GM23338 (cell line): ENCODE results near the gene GLB1L. TPM values are rescaled to one million over a fixed set of nuclear protein-coding genes. Genes with fewer than 3 reads are reported as not detected.

ENCODE experiments used
- ATAC-seq: fragments of 200-7000 bp; cut with Tn5 transposase; 3 replicates; pipeline ENCODE4 v1.9.1; 2020
- DNase-seq: peaks from one replicate; pipeline ENCODE4 v3.0.0-alpha.2; 2015; ENCODE audit warnings: low spot score
- H2AFZ ChIP-seq: fragments of 200-600 bp; sonication (generic); 2 replicates; pipeline ENCODE4 v1.8.0; 2016; ENCODE audit warnings: antibody characterized with exemption, mild to moderate bottlenecking, moderate library complexity
- H3F3A ChIP-seq: fragments of 200-600 bp; sonication (generic); replicated peaks from 2 replicates; pipeline ENCODE4 v1.8.0; 2017; ENCODE audit warnings: antibody characterized with exemption, mixed run types, low read depth
- H3K27ac ChIP-seq: fragments of 200-600 bp; sonication (generic); 2 replicates; pipeline ENCODE4 v1.6.1; 2016; ENCODE audit warnings: low read depth
- H3K27me3 ChIP-seq: fragments of 200-600 bp; sonication (generic); 2 replicates; pipeline ENCODE4 v1.8.0; 2016; ENCODE audit warnings: mild to moderate bottlenecking, mixed run types, moderate library complexity; ENCODE audit not compliant: insufficient read depth
- H3K36me3 ChIP-seq: fragments of 200-600 bp; sonication (generic); 2 replicates; pipeline ENCODE4 v1.8.0; 2016; ENCODE audit warnings: mild to moderate bottlenecking; ENCODE audit not compliant: insufficient read depth
- H3K4me1 ChIP-seq: fragments of 200-600 bp; sonication (generic); 2 replicates; pipeline ENCODE4 v1.8.0; 2016; ENCODE audit warnings: mild to moderate bottlenecking, moderate library complexity; ENCODE audit not compliant: insufficient read depth
- H3K4me2 ChIP-seq: fragments of 200-600 bp; sonication (generic); 2 replicates; pipeline ENCODE4 v1.7.1; 2017; ENCODE audit warnings: mixed run types
- H3K4me3 ChIP-seq: fragments of 200-600 bp; sonication (generic); 2 replicates; pipeline ENCODE4 v1.6.1; 2016; ENCODE audit warnings: mixed run types
- H3K79me2 ChIP-seq: fragments of 200-600 bp; sonication (generic); replicated peaks from 2 replicates; pipeline ENCODE4 v1.8.0; 2017; ENCODE audit warnings: mild to moderate bottlenecking; ENCODE audit not compliant: insufficient read depth
- H3K9me2 ChIP-seq: fragments of 200-600 bp; sonication (generic); 2 replicates; pipeline ENCODE4 v1.8.0; 2017; ENCODE audit not compliant: insufficient read depth
- H4K20me1 ChIP-seq: fragments of 200-600 bp; sonication (generic); replicated peaks from 2 replicates; pipeline ENCODE4 v1.8.0; 2017; ENCODE audit warnings: mild to moderate bottlenecking; ENCODE audit not compliant: insufficient read depth
- H3K27ac Mint-ChIP-seq: 2 replicates; pipeline ENCODE4 v1.8.0; 2020; ENCODE audit warnings: inconsistent platforms, mild to moderate bottlenecking, moderate library complexity, mixed read lengths
- H3K27me3 Mint-ChIP-seq: 3 replicates; pipeline ENCODE4 v1.8.0; 2022; ENCODE audit warnings: low read depth, mild to moderate bottlenecking, moderate library complexity, mixed read lengths, inconsistent platforms; ENCODE audit not compliant: insufficient read depth, poor library complexity
- H3K36me3 Mint-ChIP-seq: 3 replicates; pipeline ENCODE4 v1.8.0; 2021; ENCODE audit warnings: low read depth, mild to moderate bottlenecking, inconsistent platforms, moderate library complexity, mixed read lengths
- H3K4me1 Mint-ChIP-seq: 3 replicates; pipeline ENCODE4 v1.8.0; 2020; ENCODE audit warnings: mild to moderate bottlenecking, inconsistent platforms, mixed read lengths
- H3K4me3 Mint-ChIP-seq: 3 replicates; pipeline ENCODE4 v1.8.0; 2021; ENCODE audit warnings: moderate library complexity, mild to moderate bottlenecking, inconsistent platforms, mixed read lengths
- H3K9me3 Mint-ChIP-seq: 3 replicates; pipeline ENCODE4 v1.8.0; 2020; ENCODE audit warnings: moderate library complexity, mild to moderate bottlenecking, inconsistent platforms, mixed read lengths
- ETS1 ChIP-seq: IDR thresholded peaks from 2 replicates; pipeline ENCODE4 v1.6.1; 2016; ENCODE audit warnings: antibody characterized with exemption
- EZH2phosphoT487 ChIP-seq: fragments of 200-600 bp; sonication (generic); IDR thresholded peaks from one replicate; pipeline ENCODE4 v1.8.1; 2018; ENCODE audit warnings: antibody characterized with exemption; ENCODE audit not compliant: unreplicated experiment
- JUNB ChIP-seq: IDR thresholded peaks from one replicate; pipeline ENCODE4 v1.6.1; 2016; ENCODE audit warnings: antibody characterized with exemption; ENCODE audit not compliant: unreplicated experiment
- NANOG ChIP-seq: IDR thresholded peaks from 2 replicates; pipeline ENCODE4 v1.6.1; 2016; ENCODE audit warnings: antibody characterized with exemption, borderline replicate concordance
- POLR2AphosphoS5 ChIP-seq: IDR thresholded peaks from 2 replicates; pipeline ENCODE4 v1.6.1; 2016; ENCODE audit warnings: antibody characterized with exemption, low read depth
- REST ChIP-seq: IDR thresholded peaks from one replicate; pipeline ENCODE4 v1.6.1; 2018; ENCODE audit warnings: antibody characterized with exemption; ENCODE audit not compliant: unreplicated experiment
- STAT1 ChIP-seq: IDR thresholded peaks from one replicate; pipeline ENCODE4 v1.6.1; 2016; ENCODE audit warnings: antibody characterized with exemption; ENCODE audit not compliant: unreplicated experiment
- ZNF114 ChIP-seq: fragments of 250-450 bp; sonication (Bioruptor Pico); IDR thresholded peaks from 2 replicates; pipeline ENCODE4 v1.5.0; 2020; ENCODE audit warnings: mild to moderate bottlenecking, moderate library complexity
- ZNF462 ChIP-seq: fragments of 250-450 bp; sonication (Bioruptor Pico); IDR thresholded peaks from 2 replicates; pipeline ENCODE4 v1.5.0; 2020; ENCODE audit warnings: mild to moderate bottlenecking, moderate library complexity
- polyA plus RNA-seq: library from polyadenylated mRNA; unstranded; fragments of >200 nt; fragmentation: Nextera tagmentation; extraction: Ambion mirVana; gene quantifications from 2 replicates; pipeline ENCODE4 v1.2.1, GENCODE V29; 2016
- total RNA-seq: library from RNA; depleted of rRNA; stranded (reverse); fragments of >200 nt; shearing (Covaris generic); gene quantifications from 2 replicates; pipeline ENCODE4 v1.2.3, GENCODE V29; 2014

GLB1L gene
- total and polyA plus RNA-seq, 2 experiments from 2014 or later: 1.7 to 5.4 TPM

GRCh38 chr2:219209236-219210195 lies 35.7 kb downstream of the GLB1L start:
- H2AFZ ChIP-seq: no peak overlapping the region
- Mint-ChIP-seq H3K4me1 (peaks cover 13% of the 10 kb centered on the region; the same call in 2 of the 3 replicates), H3K27me3 (peaks cover 14% of the 10 kb centered on the region), H3K36me3 (peaks cover 51% of the 10 kb centered on the region), H3K4me3 (no peak overlapping the region; the same call in 2 of the 3 replicates), H3K9me3 (peaks cover under 1% of the 10 kb centered on the region; the same call in 1 of the 3 replicates), H3K27ac (no peak overlapping the region)
- no peak overlapping the region for H3K27ac ChIP-seq
- no peak for TF ChIP-seq ZNF114 (CRISPR knock-in tag)
- TF ChIP-seq EZH2phosphoT487: no peak
- no peak for TF ChIP-seq REST
- no peak for TF ChIP-seq STAT1
- no peak for TF ChIP-seq ZNF462 (CRISPR knock-in tag)
- TF ChIP-seq JUNB: no peak
- TF ChIP-seq POLR2AphosphoS5: no peak; the same call in 1 of the 2 replicates
- no peak for TF ChIP-seq NANOG
- no peak for TF ChIP-seq ETS1
- no peaks in the 10 kb centered on the region; the same call in 1 of the 2 replicates for H4K20me1 ChIP-seq
- no peaks in the 10 kb centered on the region for H3K79me2 ChIP-seq
- ATAC-seq (no peak), DNase-seq (no peak)
- no peaks in the 10 kb centered on the region for H3K9me2 ChIP-seq
- peaks cover 15% of the 10 kb centered on the region for H3K4me1 ChIP-seq
- peaks cover 15% of the 10 kb centered on the region; the same call in 1 of the 2 replicates for H3F3A ChIP-seq
- H3K4me2 ChIP-seq: no peak overlapping the region
- H3K36me3 ChIP-seq: no peaks in the 10 kb centered on the region; the same call in 1 of the 2 replicates
- H3K4me3 ChIP-seq: no peak overlapping the region
- H3K27me3 ChIP-seq: no peaks in the 10 kb centered on the region
